Neural progenitor cell (in vitro differentiated cells): ENCODE data around the gene PKD1L1. TPM values are rescaled to one million over a fixed set of nuclear protein-coding genes. Genes with fewer than 3 reads are reported as not detected.

ENCODE experiments used
- DNase-seq: peaks from one replicate; pipeline ENCODE4 v3.0.0-alpha.2; 2016; ENCODE audit warnings: low spot score
- H2AFZ ChIP-seq: fragments of 200-600 bp; sonication (generic); replicated peaks from 2 replicates; pipeline ENCODE4 v1.6.1; 2016; ENCODE audit warnings: antibody characterized with exemption
- H3F3A ChIP-seq: fragments of 200-600 bp; sonication (generic); 2 replicates; pipeline ENCODE4 v1.6.1; 2016; ENCODE audit warnings: antibody characterized with exemption, low read depth
- H3K27ac ChIP-seq: fragments of 200-600 bp; sonication (generic); 2 replicates; pipeline ENCODE4 v1.5.1; 2016; ENCODE audit warnings: mild to moderate bottlenecking
- H3K27me3 ChIP-seq: fragments of 200-600 bp; sonication (generic); 2 replicates; pipeline ENCODE4 v1.6.1; 2016; ENCODE audit warnings: mild to moderate bottlenecking, moderate library complexity
- H3K36me3 ChIP-seq: fragments of 200-600 bp; sonication (generic); 2 replicates; pipeline ENCODE4 v1.5.1; 2016
- H3K4me1 ChIP-seq: fragments of 200-600 bp; sonication (generic); 2 replicates; pipeline ENCODE4 v1.6.1; 2016; ENCODE audit warnings: mixed run types
- H3K4me2 ChIP-seq: fragments of 200-600 bp; sonication (generic); 2 replicates; pipeline ENCODE4 v1.6.1; 2016
- H3K4me3 ChIP-seq: fragments of 200-600 bp; sonication (generic); 2 replicates; pipeline ENCODE4 v1.5.1; 2016
- H3K79me2 ChIP-seq: fragments of 200-600 bp; sonication (generic); 2 replicates; pipeline ENCODE4 v1.6.1; 2016; ENCODE audit warnings: low read depth
- H3K9ac ChIP-seq: fragments of 200-600 bp; sonication (generic); 2 replicates; pipeline ENCODE4 v1.6.1; 2016
- H3K9me3 ChIP-seq: fragments of 200-600 bp; sonication (generic); 2 replicates; pipeline ENCODE4 v1.5.1; 2016; ENCODE audit warnings: low read depth
- H4K20me1 ChIP-seq: fragments of 200-600 bp; sonication (generic); 2 replicates; pipeline ENCODE4 v1.6.1; 2016; ENCODE audit warnings: low read depth
- H3K27ac Mint-ChIP-seq: 3 replicates; pipeline ENCODE4 v1.8.0; 2021; ENCODE audit warnings: mixed read lengths
- H3K27me3 Mint-ChIP-seq: 2 replicates; pipeline ENCODE4 v1.8.0; 2022; ENCODE audit warnings: low read depth, mild to moderate bottlenecking, inconsistent platforms, moderate library complexity, mixed read lengths; ENCODE audit not compliant: insufficient read depth
- H3K36me3 Mint-ChIP-seq: 3 replicates; pipeline ENCODE4 v1.8.0; 2021; ENCODE audit warnings: mixed read lengths
- H3K4me1 Mint-ChIP-seq: 3 replicates; pipeline ENCODE4 v1.8.0; 2021; ENCODE audit warnings: mixed read lengths
- H3K4me3 Mint-ChIP-seq: 3 replicates; pipeline ENCODE4 v1.8.0; 2021; ENCODE audit warnings: mild to moderate bottlenecking, moderate library complexity, mixed read lengths
- H3K9me3 Mint-ChIP-seq: 3 replicates; pipeline ENCODE4 v1.8.0; 2020; ENCODE audit warnings: mixed read lengths
- CTCF ChIP-seq: fragments of 200-600 bp; sonication (generic); IDR thresholded peaks from 2 replicates; pipeline ENCODE4 v1.5.1; 2017; ENCODE audit warnings: antibody characterized with exemption, mild to moderate bottlenecking
- EZH2 ChIP-seq: fragments of 200-600 bp; sonication (generic); IDR thresholded peaks from 2 replicates; pipeline ENCODE4 v1.6.1; 2017; ENCODE audit warnings: antibody characterized with exemption, mild to moderate bottlenecking, moderate library complexity
- EZH2phosphoT487 ChIP-seq: fragments of 200-600 bp; sonication (generic); IDR thresholded peaks from 2 replicates; pipeline ENCODE4 v1.6.1; 2017; ENCODE audit warnings: antibody characterized with exemption
- total RNA-seq: library from RNA; depleted of rRNA; stranded (reverse); fragments of >200 nt; gene quantifications from 2 replicates; pipeline ENCODE4 v1.2.3, GENCODE V29; 2015; ENCODE audit warnings: low replicate concordance

PKD1L1 gene
- total RNA-seq, 1 donor from 2014 or later, result 0.07 TPM

- H3K4me2 ChIP-seq, result no peak overlapping the region
- no peaks in the 10 kb centered on the region for H3F3A ChIP-seq
- H3K4me3 ChIP-seq, result no peak overlapping the region
- H3K4me1 ChIP-seq, result no peaks in the 10 kb centered on the region
- TF ChIP-seq CTCF, result no peak
- no peak for TF ChIP-seq EZH2
- no peak for TF ChIP-seq EZH2phosphoT487
- H3K9me3 Mint-ChIP-seq, result no peaks in the 10 kb centered on the region
- H3K36me3 Mint-ChIP-seq, result no peaks in the 10 kb centered on the region
- H3K79me2 ChIP-seq, result no peaks in the 10 kb centered on the region
- no peak overlapping the region for H3K27ac ChIP-seq
- no peak overlapping the region for H3K9ac ChIP-seq
- DNase-seq, result no peak
- no peak overlapping the region for H2AFZ ChIP-seq
- no peaks in the 10 kb centered on the region for H3K27me3 Mint-ChIP-seq
- no peaks in the 10 kb centered on the region for H3K36me3 ChIP-seq
- H3K4me1 Mint-ChIP-seq, result no peaks in the 10 kb centered on the region
- H3K9me3 ChIP-seq, result no peaks in the 10 kb centered on the region
- no peak overlapping the region for H3K27ac Mint-ChIP-seq
- H3K27me3 ChIP-seq, result no peaks in the 10 kb centered on the region
- no peaks in the 10 kb centered on the region for H4K20me1 ChIP-seq
- no peak overlapping the region for H3K4me3 Mint-ChIP-seq
These were observed 134.5 kb downstream of the PKD1L1 start for GRCh38 chr7:47813620-47814260.

- Histone ChIP-seq H3K9ac (no peak overlapping the region), H4K20me1 (no peaks in the 10 kb centered on the region), H3K79me2 (no peaks in the 10 kb centered on the region), H3K9me3 (no peaks in the 10 kb centered on the region), H3K27me3 (no peaks in the 10 kb centered on the region), H3K36me3 (no peaks in the 10 kb centered on the region), H3K4me2 (no peak overlapping the region), H3K4me1 (no peaks in the 10 kb centered on the region), H2AFZ (no peak overlapping the region), H3F3A (no peaks in the 10 kb centered on the region), H3K4me3 (no peak overlapping the region), H3K27ac (no peak overlapping the region)
- H3K9me3 Mint-ChIP-seq, result no peaks in the 10 kb centered on the region
- no peaks in the 10 kb centered on the region for H3K36me3 Mint-ChIP-seq
- no peaks in the 10 kb centered on the region for H3K27me3 Mint-ChIP-seq
- H3K4me3 Mint-ChIP-seq, result no peak overlapping the region
- TF ChIP-seq EZH2phosphoT487 (no peak), EZH2 (no peak), CTCF (no peak)
- DNase-seq, result no peak
- peak overlapping the region; percentile 60 for H3K27ac Mint-ChIP-seq
- no peaks in the 10 kb centered on the region for H3K4me1 Mint-ChIP-seq
These were observed 135.7 kb downstream of the PKD1L1 start for GRCh38 chr7:47812429-47813136.

GRCh38 chr7:47811632-47812380, 136.5 kb downstream of the PKD1L1 start:
- H3K4me1 Mint-ChIP-seq, result no peaks in the 10 kb centered on the region
- H3K79me2 ChIP-seq, result no peaks in the 10 kb centered on the region
- no peaks in the 10 kb centered on the region for H3K27me3 Mint-ChIP-seq
- H2AFZ ChIP-seq, result no peak overlapping the region
- no peaks in the 10 kb centered on the region for H3F3A ChIP-seq
- TF ChIP-seq EZH2phosphoT487 (no peak), EZH2 (no peak), CTCF (no peak)
- H3K9me3 ChIP-seq, result no peaks in the 10 kb centered on the region
- H3K27ac Mint-ChIP-seq, result no peak overlapping the region
- H3K9ac ChIP-seq, result no peak overlapping the region
- DNase-seq, result no peak
- H3K36me3 Mint-ChIP-seq, result no peaks in the 10 kb centered on the region
- no peaks in the 10 kb centered on the region for H3K4me1 ChIP-seq
- no peak overlapping the region for H3K4me2 ChIP-seq
- H3K27me3 ChIP-seq, result no peaks in the 10 kb centered on the region
- H3K36me3 ChIP-seq, result no peaks in the 10 kb centered on the region
- H3K4me3 Mint-ChIP-seq, result no peak overlapping the region
- no peak overlapping the region for H3K27ac ChIP-seq
- H3K4me3 ChIP-seq, result no peak overlapping the region
- H4K20me1 ChIP-seq, result no peaks in the 10 kb centered on the region
- H3K9me3 Mint-ChIP-seq, result no peaks in the 10 kb centered on the region
